PFSK-1 (cell line): ENCODE results near the gene DNAH2.

ENCODE experiments used
- POLR2AphosphoS5 ChIP-seq: IDR thresholded peaks from 2 replicates; pipeline ENCODE4 v1.6.1; 2012; ENCODE audit warnings: low read depth, mild to moderate bottlenecking, control low read depth, low read length, moderate library complexity
- SIN3A ChIP-seq: IDR thresholded peaks from 2 replicates; pipeline ENCODE4 v1.6.1; 2012; ENCODE audit warnings: mild to moderate bottlenecking, low read length, moderate library complexity, borderline replicate concordance; ENCODE audit not compliant: insufficient read depth
- TAF1 ChIP-seq: IDR thresholded peaks from 2 replicates; pipeline ENCODE4 v1.6.1; 2012; ENCODE audit warnings: low read length, control low read depth, borderline replicate concordance; ENCODE audit not compliant: insufficient read depth

DNA sequence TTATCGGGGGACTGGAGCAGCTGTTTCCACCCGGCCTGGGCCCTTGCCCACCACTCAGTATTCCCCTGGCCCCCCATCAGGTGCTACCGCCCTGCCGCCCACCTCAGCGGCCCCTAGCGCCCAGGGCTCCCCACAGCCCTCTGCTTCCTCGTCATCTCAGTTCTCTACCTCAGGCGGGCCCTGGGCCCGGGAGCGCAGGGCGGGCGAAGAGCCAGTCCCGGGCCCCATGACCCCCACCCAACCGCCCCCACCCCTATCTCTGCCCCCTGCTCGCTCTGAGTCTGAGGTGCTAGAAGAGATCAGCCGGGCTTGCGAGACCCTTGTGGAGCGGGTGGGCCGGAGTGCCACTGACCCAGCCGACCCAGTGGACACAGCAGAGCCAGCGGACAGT, 131.2 kb downstream of the DNAH2 start:
- no peak for TF ChIP-seq TAF1
- no peak for TF ChIP-seq POLR2AphosphoS5
- no peak for TF ChIP-seq SIN3A
